GM23338 (cell line): ENCODE measurements around the gene CSTPP1.

Experiments used
- CREB1 ChIP-seq: fragments of 250-450 bp; sonication (Bioruptor Pico); IDR thresholded peaks from 2 replicates; pipeline ENCODE4 v1.5.0; 2020; ENCODE audit warnings: low read depth, mild to moderate bottlenecking, moderate library complexity
- EZH2 ChIP-seq: fragments of 200-600 bp; sonication (generic); IDR thresholded peaks from one replicate; pipeline ENCODE4 v1.8.0; 2017; ENCODE audit warnings: antibody characterized with exemption, mild to moderate bottlenecking, low read depth; ENCODE audit not compliant: unreplicated experiment
- EZH2phosphoT487 ChIP-seq: fragments of 200-600 bp; sonication (generic); IDR thresholded peaks from one replicate; pipeline ENCODE4 v1.8.1; 2018; ENCODE audit warnings: antibody characterized with exemption; ENCODE audit not compliant: unreplicated experiment
- JUNB ChIP-seq: IDR thresholded peaks from one replicate; pipeline ENCODE4 v1.6.1; 2016; ENCODE audit warnings: antibody characterized with exemption; ENCODE audit not compliant: unreplicated experiment
- NANOG ChIP-seq: IDR thresholded peaks from 2 replicates; pipeline ENCODE4 v1.6.1; 2016; ENCODE audit warnings: antibody characterized with exemption, borderline replicate concordance
- POLR2AphosphoS5 ChIP-seq: IDR thresholded peaks from 2 replicates; pipeline ENCODE4 v1.6.1; 2016; ENCODE audit warnings: antibody characterized with exemption, low read depth
- ZNF114 ChIP-seq: fragments of 250-450 bp; sonication (Bioruptor Pico); IDR thresholded peaks from 2 replicates; pipeline ENCODE4 v1.5.0; 2020; ENCODE audit warnings: mild to moderate bottlenecking, moderate library complexity
- TF ChIP-seq, protein P1 (sequence below), 2 experiments: fragments of 200-600 bp in 1 of 2; sonication (generic) in 1 of 2; conservative IDR thresholded peaks; 2 replicates each; pipeline versions ENCODE4 v1.5.1 to v1.6.1; 2016 to 2017; ENCODE audit warnings: antibody characterized with exemption in 2 of 2, low read depth in 2 of 2, mild to moderate bottlenecking in 2 of 2, moderate library complexity in 1 of 2
- TF ChIP-seq, protein P2 (sequence below): IDR thresholded peaks from one replicate; pipeline ENCODE4 v1.6.1; 2018; ENCODE audit warnings: antibody characterized with exemption; ENCODE audit not compliant: unreplicated experiment
- TF ChIP-seq, protein P3 (sequence below): IDR thresholded peaks from 2 replicates; pipeline ENCODE4 v1.6.1; 2016; ENCODE audit warnings: antibody characterized with exemption

DNA sequence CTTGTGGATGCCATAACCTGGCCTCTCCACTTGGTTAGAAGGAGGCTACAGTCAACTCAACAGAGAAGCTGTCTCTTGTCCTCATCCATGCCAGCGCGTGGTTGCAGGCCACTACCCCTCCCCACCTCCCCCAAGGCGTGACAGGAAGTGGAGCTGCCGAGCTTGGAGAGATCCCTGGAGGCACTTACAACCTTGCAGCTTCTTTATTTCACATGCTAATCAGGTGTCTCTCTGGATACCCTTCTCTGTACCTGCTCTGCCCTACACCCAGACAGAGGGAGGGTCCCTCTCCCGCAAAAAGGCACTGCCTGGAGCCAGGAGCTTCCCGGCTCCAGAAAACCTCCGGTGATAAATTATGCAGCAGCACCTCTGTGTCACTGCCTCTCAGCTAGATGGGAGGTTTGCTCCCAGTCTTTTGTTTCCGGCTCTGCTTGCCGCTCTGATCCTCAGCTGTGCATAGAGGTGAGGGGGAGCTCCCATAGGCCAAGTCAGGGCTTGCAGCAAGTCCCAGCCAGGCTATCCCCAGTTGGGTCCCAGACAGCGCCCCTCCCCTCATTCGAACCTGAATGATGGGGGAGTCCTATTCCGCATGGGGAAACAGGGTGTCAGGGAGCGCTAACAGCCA lies 23.9 kb upstream of the CSTPP1 start:
- TF ChIP-seq EZH2 (no peak), CREB1 (CRISPR knock-in tag) (no peak), POLR2AphosphoS5 (no peak; the same call in 1 of the 2 replicates), EZH2phosphoT487 (no peak), JUNB (no peak), ZNF114 (CRISPR knock-in tag) (no peak), NANOG (peak; percentile 40; the same call in 1 of the 2 replicates)
- TF ChIP-seq, protein P1, sequence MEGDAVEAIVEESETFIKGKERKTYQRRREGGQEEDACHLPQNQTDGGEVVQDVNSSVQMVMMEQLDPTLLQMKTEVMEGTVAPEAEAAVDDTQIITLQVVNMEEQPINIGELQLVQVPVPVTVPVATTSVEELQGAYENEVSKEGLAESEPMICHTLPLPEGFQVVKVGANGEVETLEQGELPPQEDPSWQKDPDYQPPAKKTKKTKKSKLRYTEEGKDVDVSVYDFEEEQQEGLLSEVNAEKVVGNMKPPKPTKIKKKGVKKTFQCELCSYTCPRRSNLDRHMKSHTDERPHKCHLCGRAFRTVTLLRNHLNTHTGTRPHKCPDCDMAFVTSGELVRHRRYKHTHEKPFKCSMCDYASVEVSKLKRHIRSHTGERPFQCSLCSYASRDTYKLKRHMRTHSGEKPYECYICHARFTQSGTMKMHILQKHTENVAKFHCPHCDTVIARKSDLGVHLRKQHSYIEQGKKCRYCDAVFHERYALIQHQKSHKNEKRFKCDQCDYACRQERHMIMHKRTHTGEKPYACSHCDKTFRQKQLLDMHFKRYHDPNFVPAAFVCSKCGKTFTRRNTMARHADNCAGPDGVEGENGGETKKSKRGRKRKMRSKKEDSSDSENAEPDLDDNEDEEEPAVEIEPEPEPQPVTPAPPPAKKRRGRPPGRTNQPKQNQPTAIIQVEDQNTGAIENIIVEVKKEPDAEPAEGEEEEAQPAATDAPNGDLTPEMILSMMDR (conservative IDR thresholded peaks at IDR 0.05; ENCODE audit: low read depth in 2 of 2), result peak in 1 of 2 experiments; percentile 17; a peak in 2 of 4 replicates
- TF ChIP-seq, protein P2, sequence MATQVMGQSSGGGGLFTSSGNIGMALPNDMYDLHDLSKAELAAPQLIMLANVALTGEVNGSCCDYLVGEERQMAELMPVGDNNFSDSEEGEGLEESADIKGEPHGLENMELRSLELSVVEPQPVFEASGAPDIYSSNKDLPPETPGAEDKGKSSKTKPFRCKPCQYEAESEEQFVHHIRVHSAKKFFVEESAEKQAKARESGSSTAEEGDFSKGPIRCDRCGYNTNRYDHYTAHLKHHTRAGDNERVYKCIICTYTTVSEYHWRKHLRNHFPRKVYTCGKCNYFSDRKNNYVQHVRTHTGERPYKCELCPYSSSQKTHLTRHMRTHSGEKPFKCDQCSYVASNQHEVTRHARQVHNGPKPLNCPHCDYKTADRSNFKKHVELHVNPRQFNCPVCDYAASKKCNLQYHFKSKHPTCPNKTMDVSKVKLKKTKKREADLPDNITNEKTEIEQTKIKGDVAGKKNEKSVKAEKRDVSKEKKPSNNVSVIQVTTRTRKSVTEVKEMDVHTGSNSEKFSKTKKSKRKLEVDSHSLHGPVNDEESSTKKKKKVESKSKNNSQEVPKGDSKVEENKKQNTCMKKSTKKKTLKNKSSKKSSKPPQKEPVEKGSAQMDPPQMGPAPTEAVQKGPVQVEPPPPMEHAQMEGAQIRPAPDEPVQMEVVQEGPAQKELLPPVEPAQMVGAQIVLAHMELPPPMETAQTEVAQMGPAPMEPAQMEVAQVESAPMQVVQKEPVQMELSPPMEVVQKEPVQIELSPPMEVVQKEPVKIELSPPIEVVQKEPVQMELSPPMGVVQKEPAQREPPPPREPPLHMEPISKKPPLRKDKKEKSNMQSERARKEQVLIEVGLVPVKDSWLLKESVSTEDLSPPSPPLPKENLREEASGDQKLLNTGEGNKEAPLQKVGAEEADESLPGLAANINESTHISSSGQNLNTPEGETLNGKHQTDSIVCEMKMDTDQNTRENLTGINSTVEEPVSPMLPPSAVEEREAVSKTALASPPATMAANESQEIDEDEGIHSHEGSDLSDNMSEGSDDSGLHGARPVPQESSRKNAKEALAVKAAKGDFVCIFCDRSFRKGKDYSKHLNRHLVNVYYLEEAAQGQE, result no peak
- TF ChIP-seq, protein P3, sequence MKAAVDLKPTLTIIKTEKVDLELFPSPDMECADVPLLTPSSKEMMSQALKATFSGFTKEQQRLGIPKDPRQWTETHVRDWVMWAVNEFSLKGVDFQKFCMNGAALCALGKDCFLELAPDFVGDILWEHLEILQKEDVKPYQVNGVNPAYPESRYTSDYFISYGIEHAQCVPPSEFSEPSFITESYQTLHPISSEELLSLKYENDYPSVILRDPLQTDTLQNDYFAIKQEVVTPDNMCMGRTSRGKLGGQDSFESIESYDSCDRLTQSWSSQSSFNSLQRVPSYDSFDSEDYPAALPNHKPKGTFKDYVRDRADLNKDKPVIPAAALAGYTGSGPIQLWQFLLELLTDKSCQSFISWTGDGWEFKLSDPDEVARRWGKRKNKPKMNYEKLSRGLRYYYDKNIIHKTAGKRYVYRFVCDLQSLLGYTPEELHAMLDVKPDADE, result peak; percentile 79
